IMR-90 (cell line): ENCODE data around the gene PPP3CA. TPM values are rescaled to one million over a fixed set of nuclear protein-coding genes. Genes with fewer than 3 reads are reported as not detected.

Source experiments
- ATAC-seq: fragments of 200-7000 bp; cut with Tn5 transposase; 2 replicates; pipeline ENCODE4 v1.9.1; 2020; ENCODE audit warnings: low read depth, mild to moderate bottlenecking, moderate library complexity
- BruUV-seq: library from RNA; stranded (reverse); fragments of 400-500 nt; replicated peaks from 2 replicates; lab custom pipeline; 2021; lab: Mats Ljungman, UMichigan
- CTCF ChIA-PET: fragments of 300-600 bp; formaldehyde crosslinking; extraction: SDS; loops from one replicate; lab custom pipeline; 2021; ENCODE audit warnings: antibody characterized with exemption; lab: Yijun Ruan, JAX
- POLR2A ChIA-PET: fragments of 300-600 bp; sonication (Branson Sonifier 250); formaldehyde crosslinking; loops from one replicate; lab custom pipeline; 2022; ENCODE audit warnings: antibody characterized with exemption; ENCODE audit not compliant: unreplicated experiment; lab: Charles Lee
- DNase-seq: peaks from one replicate; pipeline ENCODE4 v3.0.0; 2013
- H2AFZ ChIP-seq: replicated peaks from 2 replicates; pipeline ENCODE3; 2013; ENCODE audit warnings: low read length, mild to moderate bottlenecking; ENCODE audit not compliant: poor library complexity
- H2AK5ac ChIP-seq: 2 replicates; pipeline ENCODE4 v1.6.1; 2013; ENCODE audit warnings: low read depth, low read length, inconsistent platforms
- H2AK9ac ChIP-seq: replicated peaks from 2 replicates; pipeline ENCODE3; 2013; ENCODE audit warnings: mild to moderate bottlenecking, low read depth, low read length, moderate library complexity; ENCODE audit not compliant: poor library complexity
- H2BK120ac ChIP-seq: 2 replicates; pipeline ENCODE4 v1.6.1; 2013; ENCODE audit warnings: low read depth, low read length, inconsistent platforms
- H2BK15ac ChIP-seq: 3 replicates; pipeline ENCODE4 v1.6.1; 2013; ENCODE audit warnings: low read depth, low read length, inconsistent platforms
- H2BK20ac ChIP-seq: 2 replicates; pipeline ENCODE4 v1.6.1; 2013; ENCODE audit warnings: low read depth, mild to moderate bottlenecking, inconsistent platforms, low read length, moderate library complexity
- H2BK5ac ChIP-seq: 2 replicates; pipeline ENCODE4 v1.6.1; 2013; ENCODE audit warnings: mild to moderate bottlenecking, low read depth, low read length, inconsistent platforms; ENCODE audit not compliant: poor library complexity, severe bottlenecking
- H3K14ac ChIP-seq: replicated peaks from 2 replicates; pipeline ENCODE4 v1.6.1; 2013; ENCODE audit warnings: low read depth, low read length, inconsistent platforms
- H3K18ac ChIP-seq: 2 replicates; pipeline ENCODE4 v1.6.1; 2013; ENCODE audit warnings: low read depth, low read length, control low read depth
- H3K23ac ChIP-seq: 2 replicates; pipeline ENCODE4 v1.6.1; 2013; ENCODE audit warnings: low read depth, low read length, inconsistent platforms
- H3K27ac ChIP-seq: 2 replicates; pipeline ENCODE4 v1.5.1; 2013; ENCODE audit warnings: mild to moderate bottlenecking, control low read depth, low read length; ENCODE audit not compliant: insufficient read depth
- H3K27me3 ChIP-seq: 2 replicates; pipeline ENCODE4 v1.6.1; 2013; ENCODE audit warnings: low read length; ENCODE audit not compliant: control insufficient read depth, insufficient read depth
- H3K36me3 ChIP-seq: 2 replicates; pipeline ENCODE4 v1.6.1; 2013; ENCODE audit warnings: low read length, mixed read lengths; ENCODE audit not compliant: control insufficient read depth, insufficient read depth
- H3K4ac ChIP-seq: 2 replicates; pipeline ENCODE4 v1.6.1; 2013; ENCODE audit warnings: low read depth, low read length, inconsistent platforms
- H3K4me1 ChIP-seq: 2 replicates; pipeline ENCODE4 v1.6.1; 2013; ENCODE audit warnings: low read length, mixed read lengths; ENCODE audit not compliant: control insufficient read depth, insufficient read depth
- H3K4me2 ChIP-seq: 2 replicates; pipeline ENCODE4 v1.6.1; 2013; ENCODE audit warnings: low read depth, mild to moderate bottlenecking, control low read depth, low read length, moderate library complexity
- H3K4me3 ChIP-seq: 2 replicates; pipeline ENCODE4 v1.5.1; 2013; ENCODE audit warnings: low read depth, mild to moderate bottlenecking, control low read depth, low read length, moderate library complexity; ENCODE audit not compliant: insufficient read depth
- H3K56ac ChIP-seq: 2 replicates; pipeline ENCODE4 v1.6.1; 2013; ENCODE audit warnings: low read length, inconsistent platforms; ENCODE audit not compliant: insufficient read depth; ENCODE audit errors: extremely low read depth
- H3K79me1 ChIP-seq, 2 experiments: 2 replicates each; pipeline ENCODE4 v1.6.1; 2013; ENCODE audit warnings: low read length in 2 of 2, inconsistent platforms in 1 of 2, low read depth in 1 of 2
- H3K9ac ChIP-seq: 2 replicates; pipeline ENCODE4 v1.6.1; 2013; ENCODE audit warnings: low read depth, low read length, control low read depth
- H3K9me1 ChIP-seq: 2 replicates; pipeline ENCODE4 v1.6.1; 2013; ENCODE audit warnings: low read length, inconsistent platforms; ENCODE audit not compliant: insufficient read depth
- H3K9me3 ChIP-seq: 2 replicates; pipeline ENCODE4 v1.6.1; 2013; ENCODE audit warnings: low read length; ENCODE audit not compliant: control insufficient read depth, insufficient read depth
- H4K20me1 ChIP-seq: 2 replicates; pipeline ENCODE4 v1.6.1; 2013; ENCODE audit warnings: low read length, inconsistent platforms; ENCODE audit not compliant: insufficient read depth
- H4K5ac ChIP-seq: 2 replicates; pipeline ENCODE4 v1.6.1; 2013; ENCODE audit warnings: mild to moderate bottlenecking, low read depth, low read length, control low read depth
- H4K8ac ChIP-seq, 2 experiments: 2 replicates each; pipeline ENCODE4 v1.6.1; 2013; ENCODE audit warnings: low read depth in 2 of 2, low read length in 2 of 2, control low read depth in 1 of 2, inconsistent platforms in 1 of 2
- H4K91ac ChIP-seq: 2 replicates; pipeline ENCODE4 v1.6.1; 2013; ENCODE audit warnings: low read depth, low read length, inconsistent platforms; ENCODE audit not compliant: insufficient read depth
- BHLHE40 ChIP-seq: fragments of 150-350 bp; IDR thresholded peaks from 2 replicates; pipeline ENCODE4 v1.6.1; 2016; ENCODE audit warnings: mild to moderate bottlenecking, low read depth, low read length
- CEBPB ChIP-seq: IDR thresholded peaks from 2 replicates; pipeline ENCODE4 v1.6.1; 2012; ENCODE audit warnings: low read depth, low read length, improper control_type of control experiment
- FOS ChIP-seq: fragments of 150-350 bp; IDR thresholded peaks from 2 replicates; pipeline ENCODE4 v1.6.1; 2016; ENCODE audit warnings: low read depth, low read length
- MAFK ChIP-seq: IDR thresholded peaks from 2 replicates; pipeline ENCODE4 v1.6.1; 2012; ENCODE audit warnings: low read depth, low read length, improper control_type of control experiment
- POLR2A ChIP-seq: IDR thresholded peaks from 2 replicates; pipeline ENCODE4 v1.6.1; 2012; ENCODE audit warnings: mild to moderate bottlenecking, low read depth, low read length
- SMC3 ChIP-seq: fragments of 150-350 bp; IDR thresholded peaks from 2 replicates; pipeline ENCODE4 v1.6.1; 2016; ENCODE audit warnings: low read depth, mild to moderate bottlenecking, antibody characterized with exemption, low read length, moderate library complexity
- USF2 ChIP-seq: fragments of 150-350 bp; IDR thresholded peaks from 2 replicates; pipeline ENCODE4 v1.6.1; 2017; ENCODE audit warnings: mild to moderate bottlenecking, antibody characterized with exemption, low read length, low read depth
- WGBS, 2 experiments: methylation state at CpG; one replicate each; pipeline versions ENCODE4 v1.1.5 to v1.1.7; 2013; ENCODE audit warnings: missing lambda C conversion rate in 2 of 2; ENCODE audit not compliant: insufficient read length in 1 of 2; ENCODE audit errors: extremely low coverage in 2 of 2; 5-methylcytosine and 5-hydroxymethylcytosine counted together
- dilution Hi-C: fragments of 300-500 bp; cut with HindIII; formaldehyde crosslinking; loops from one replicate; pipeline ENCODE4 v1.14.3; 2018; ENCODE audit warnings: low sequenced_read_pairs; ENCODE audit not compliant: unreplicated experiment
- in situ Hi-C: fragments of 300-500 bp; cut with MboI; formaldehyde crosslinking; loops from 3 replicates; pipeline ENCODE4 v1.14.3; 2019; ENCODE audit warnings: low sequenced_read_pairs, inconsistent platforms, mixed read lengths
- intact Hi-C: fragments of 100-400 bp; cut with micrococcal nuclease; formaldehyde crosslinking; loops from 2 replicates; pipeline ENCODE4 v1.10.0; 2022
- polyA plus RNA-seq, 3 experiments: library from polyadenylated mRNA; depleted of rRNA; stranded (reverse); fragments of >200 nt; gene quantifications; 2 replicates each; pipeline ENCODE4 v1.2.3, GENCODE V29; 2012; ENCODE audit warnings: low replicate concordance in 1 of 3
- total RNA-seq: library from RNA; depleted of rRNA; stranded (reverse); fragments of >200 nt; gene quantifications from 2 replicates; pipeline ENCODE4 v1.2.3, GENCODE V29; 2012

PPP3CA gene
- total and polyA plus RNA-seq, 2 of the 4 experiments (the other 2 are of a cell fraction), result 14.5 to 48.6 TPM

- Histone ChIP-seq H4K8ac (no peak overlapping the region), H3K4me1 (peaks cover 12% of the 10 kb centered on the region), H3K27ac (peak overlapping the region; percentile 52; the same call in 1 of the 2 replicates), H3K14ac (0 out of 2 replicates have a peak overlapping the region, but pooled peaks have one; percentile 76), H3K27me3 (no peaks in the 10 kb centered on the region), H2BK5ac (no peak overlapping the region), H3K18ac (no peak overlapping the region), H3K4me2 (peak overlapping the region; percentile 37; the same call in 1 of the 2 replicates), H4K20me1 (peaks cover 3% of the 10 kb centered on the region; the same call in 1 of the 2 replicates), H2BK15ac (no peak overlapping the region), H3K4me3 (no peak overlapping the region), H2AK5ac (peak overlapping the region; percentile 42; the same call in 1 of the 2 replicates), H3K36me3 (no peaks in the 10 kb centered on the region), H3K4ac (0 out of 2 replicates have a peak overlapping the region, but pooled peaks have one; percentile 41), H3K9me1 (peaks cover 4% of the 10 kb centered on the region; the same call in 1 of the 2 replicates), H3K79me1 (peaks cover 12 to 21% of the 10 kb centered on the region in 2 experiments; a peak in 3 of 4 replicates), H3K23ac (no peak overlapping the region), H2AFZ (no peak overlapping the region), H4K5ac (no peak overlapping the region), H2BK20ac (peak overlapping the region; percentile 3; the same call in 1 of the 2 replicates), H4K91ac (no peak overlapping the region), H2AK9ac (no peak overlapping the region), H3K9ac (no peak overlapping the region), H3K9me3 (no peaks in the 10 kb centered on the region), H2BK120ac (no peak overlapping the region), H3K56ac (no peak overlapping the region)
- no TSS peak for BruUV-seq
- no peak for DNase-seq
- in situ Hi-C loops (loop anchor here (25.0 kb wide), 1 partner anchor 581 kb away; no protein-coding TSS in a partner anchor), intact Hi-C loops (no loop called here), dilution Hi-C loops (no loop called here)
- no peak for ATAC-seq
- WGBS, 2 experiments, result no CpG with 5 or more reads among the region's 1 CpG
- CTCF ChIA-PET, result interaction anchor here (0.7 kb wide), 1 partner anchor 31 kb away, joined by 3 read pairs; no protein-coding TSS in a partner anchor
- POLR2A ChIA-PET, result interaction anchor here (0.6 kb wide), 1 partner anchor 1274 kb away, joined by 10 read pairs; no protein-coding TSS in a partner anchor
- TF ChIP-seq POLR2A (no peak), CEBPB (no peak), MAFK (no peak), BHLHE40 (no peak), SMC3 (no peak), FOS (no peak), USF2 (no peak)
Measured at GRCh38 chr4:101155945-101156344, 191.4 kb downstream of the PPP3CA start.
